Measurements from ENCODE around the gene CABP7. TPM values are rescaled to one million over a fixed set of nuclear protein-coding genes. Genes with fewer than 3 reads are reported as not detected.

The CABP7 gene
- total RNA-seq, 1 experiment from 2014 or later = not detected

GRCh38 chr22:29701155-29701999, 18.4 kb upstream of the CABP7 start:
- intact Hi-C loops (cut with micrococcal nuclease; ENCODE audit: unreplicated experiment) = no loop called here
- no TSS peak for BruUV-seq (replicated peaks)
- H3K36me3 ChIP-seq (ENCODE audit: insufficient read depth, low read length, poor library complexity, severe bottlenecking) = no peaks in the 10 kb centered on the region
- no peaks in the 10 kb centered on the region for H3K9me3 ChIP-seq (ENCODE audit: low read depth, low read length, poor library complexity, severe bottlenecking)
- H3K4me1 ChIP-seq (ENCODE audit: insufficient read depth, low read length, poor library complexity, severe bottlenecking) = peaks cover 25% of the 10 kb centered on the region
- ChIA-PET POLR2A (ENCODE audit: low non-redundant PET) (no interaction called here), CTCF (no interaction called here)
- H3K4me3 ChIP-seq (ENCODE audit: low read depth, low read length, poor library complexity, severe bottlenecking) = no peak overlapping the region
- H3K27me3 ChIP-seq (replicated peaks; ENCODE audit: insufficient read depth, low read depth, low read length, poor library complexity) = no peaks in the 10 kb centered on the region
- no peak overlapping the region for H3K27ac ChIP-seq (ENCODE audit: low read depth, low read length, poor library complexity, severe bottlenecking)
- 0 out of 2 replicates have a peak, but pooled peaks have one; percentile 16 for TF ChIP-seq CTCF (conservative IDR thresholded peaks at IDR 0.05; ENCODE audit: low read depth, low read length)
- TF ChIP-seq EZH2 (IDR thresholded peaks at IDR 0.05; ENCODE audit: borderline replicate concordance, low read depth, low read length, poor library complexity, severe bottlenecking) = no peak
- no peak for DNase-seq (ENCODE audit: low spot score)

GRCh38 chr22:29702000-29702930, 17.5 kb upstream of the CABP7 start:
- TF ChIP-seq CTCF (conservative IDR thresholded peaks at IDR 0.05; ENCODE audit: low read depth, low read length) = no peak
- no peak for TF ChIP-seq EZH2 (IDR thresholded peaks at IDR 0.05; ENCODE audit: borderline replicate concordance, low read depth, low read length, poor library complexity, severe bottlenecking)
- Histone ChIP-seq H3K4me1 (ENCODE audit: insufficient read depth, low read length, poor library complexity, severe bottlenecking) (peaks cover 25% of the 10 kb centered on the region), H3K27me3 (replicated peaks; ENCODE audit: insufficient read depth, low read depth, low read length, poor library complexity) (no peaks in the 10 kb centered on the region), H3K4me3 (ENCODE audit: low read depth, low read length, poor library complexity, severe bottlenecking) (no peak overlapping the region), H3K36me3 (ENCODE audit: insufficient read depth, low read length, poor library complexity, severe bottlenecking) (no peaks in the 10 kb centered on the region), H3K27ac (ENCODE audit: low read depth, low read length, poor library complexity, severe bottlenecking) (no peak overlapping the region), H3K9me3 (ENCODE audit: low read depth, low read length, poor library complexity, severe bottlenecking) (no peaks in the 10 kb centered on the region)
- POLR2A ChIA-PET (ENCODE audit: low non-redundant PET) = no interaction called here
- CTCF ChIA-PET = no interaction called here
- no TSS peak for BruUV-seq (replicated peaks)
- intact Hi-C loops (cut with micrococcal nuclease; ENCODE audit: unreplicated experiment) = no loop called here
- no peak for DNase-seq (ENCODE audit: low spot score)

- H3K4me3 ChIP-seq (ENCODE audit: low read depth, low read length, poor library complexity, severe bottlenecking) = no peak overlapping the region
- no peaks in the 10 kb centered on the region for H3K36me3 ChIP-seq (ENCODE audit: insufficient read depth, low read length, poor library complexity, severe bottlenecking)
- TF ChIP-seq CTCF (conservative IDR thresholded peaks at IDR 0.05; ENCODE audit: low read depth, low read length) (no peak), EZH2 (IDR thresholded peaks at IDR 0.05; ENCODE audit: borderline replicate concordance, low read depth, low read length, poor library complexity, severe bottlenecking) (no peak)
- intact Hi-C loops (cut with micrococcal nuclease; ENCODE audit: unreplicated experiment) = no loop called here
- H3K9me3 ChIP-seq (ENCODE audit: low read depth, low read length, poor library complexity, severe bottlenecking) = no peaks in the 10 kb centered on the region
- peaks cover 4% of the 10 kb centered on the region for H3K27me3 ChIP-seq (replicated peaks; ENCODE audit: insufficient read depth, low read depth, low read length, poor library complexity)
- POLR2A ChIA-PET (ENCODE audit: low non-redundant PET) = no interaction called here
- CTCF ChIA-PET = no interaction called here
- no peak overlapping the region for H3K27ac ChIP-seq (ENCODE audit: low read depth, low read length, poor library complexity, severe bottlenecking)
- H3K4me1 ChIP-seq (ENCODE audit: insufficient read depth, low read length, poor library complexity, severe bottlenecking) = peaks cover 25% of the 10 kb centered on the region
- BruUV-seq (replicated peaks) = no TSS peak
- no peak for DNase-seq (ENCODE audit: low spot score)
Measured at GRCh38 chr22:29702931-29703501, 16.8 kb upstream of the CABP7 start.

Data from A673 (cell line).